Endothelial cell (in vitro differentiated cells): ENCODE measurements around the gene CLDND2. TPM values are rescaled to one million over a fixed set of nuclear protein-coding genes. Genes with fewer than 3 reads are reported as not detected.
A peak's percentile ranks its signal among the peaks of the same experiment; 100 is the strongest.

Experiments used
- DNase-seq: peaks from one replicate; pipeline ENCODE4 v3.0.0; 2021; ENCODE audit warnings: low spot score
- H3K27ac Mint-ChIP-seq: one replicate; pipeline ENCODE4 v1.8.0; 2021; ENCODE audit warnings: mixed read lengths, inconsistent platforms; ENCODE audit not compliant: unreplicated experiment
- H3K27me3 Mint-ChIP-seq: one replicate; pipeline ENCODE4 v1.8.0; 2021; ENCODE audit warnings: mild to moderate bottlenecking, moderate library complexity, mixed read lengths, inconsistent platforms; ENCODE audit not compliant: unreplicated experiment
- H3K36me3 Mint-ChIP-seq: one replicate; pipeline ENCODE4 v1.8.0; 2021; ENCODE audit warnings: mild to moderate bottlenecking, low read depth, mixed read lengths, inconsistent platforms; ENCODE audit not compliant: unreplicated experiment
- H3K4me1 Mint-ChIP-seq: one replicate; pipeline ENCODE4 v1.8.0; 2021; ENCODE audit warnings: mild to moderate bottlenecking, mixed read lengths, inconsistent platforms; ENCODE audit not compliant: unreplicated experiment
- H3K4me3 Mint-ChIP-seq: one replicate; pipeline ENCODE4 v1.8.0; 2021; ENCODE audit warnings: mild to moderate bottlenecking, mixed read lengths, inconsistent platforms; ENCODE audit not compliant: unreplicated experiment
- H3K9me3 Mint-ChIP-seq: one replicate; pipeline ENCODE4 v1.8.0; 2021; ENCODE audit warnings: mixed read lengths, inconsistent platforms; ENCODE audit not compliant: unreplicated experiment
- total RNA-seq: library from RNA; stranded (reverse); fragmentation: NEBNext Ultra II Directional; extraction: Animal tissue kit (Norgen Biotek cat#: 25700); gene quantifications from one replicate; pipeline ENCODE4 v1.2.1, GENCODE V29; 2021; ENCODE audit not compliant: unreplicated experiment
- TF ChIP-seq, protein P1 (sequence below): fragments of 200-600 bp; sonication (generic); IDR thresholded peaks from one replicate; pipeline ENCODE4 v1.5.0; 2021; ENCODE audit warnings: antibody characterized with exemption; ENCODE audit not compliant: unreplicated experiment

Gene CLDND2
- total RNA-seq, 1 donor from 2014 or later = not detected

DNA sequence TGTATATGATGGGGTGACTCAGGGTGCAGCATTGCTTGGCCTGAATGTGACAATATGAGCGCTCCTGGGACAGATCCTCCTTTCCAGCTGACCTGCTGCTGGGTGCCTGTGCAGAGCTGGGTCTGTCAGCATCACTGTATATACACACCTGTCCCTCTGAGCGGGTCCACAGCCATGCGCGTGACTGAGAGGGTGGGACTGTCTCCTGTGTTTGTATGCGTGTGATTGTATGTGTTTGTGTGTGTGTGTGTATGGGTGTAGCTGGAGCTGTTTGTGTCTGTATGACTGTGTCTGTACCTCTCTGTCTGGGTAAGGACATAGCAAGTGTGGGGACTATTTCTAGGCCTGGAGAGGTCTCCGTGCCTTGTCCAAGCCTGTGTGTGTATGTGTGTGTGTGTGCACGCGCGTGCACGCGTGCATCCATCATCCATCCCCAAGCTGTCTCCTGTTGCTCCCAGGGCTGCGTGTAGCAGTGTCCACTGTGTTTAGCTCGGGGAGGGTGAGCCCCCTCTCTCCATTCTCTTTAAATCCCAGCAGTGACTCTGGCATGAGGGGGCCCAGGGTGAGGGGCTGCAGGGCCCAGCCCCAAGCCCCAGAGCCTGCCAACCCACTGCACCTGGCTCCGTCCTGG, 49.0 kb downstream of the CLDND2 start:
- TF ChIP-seq, protein P1, sequence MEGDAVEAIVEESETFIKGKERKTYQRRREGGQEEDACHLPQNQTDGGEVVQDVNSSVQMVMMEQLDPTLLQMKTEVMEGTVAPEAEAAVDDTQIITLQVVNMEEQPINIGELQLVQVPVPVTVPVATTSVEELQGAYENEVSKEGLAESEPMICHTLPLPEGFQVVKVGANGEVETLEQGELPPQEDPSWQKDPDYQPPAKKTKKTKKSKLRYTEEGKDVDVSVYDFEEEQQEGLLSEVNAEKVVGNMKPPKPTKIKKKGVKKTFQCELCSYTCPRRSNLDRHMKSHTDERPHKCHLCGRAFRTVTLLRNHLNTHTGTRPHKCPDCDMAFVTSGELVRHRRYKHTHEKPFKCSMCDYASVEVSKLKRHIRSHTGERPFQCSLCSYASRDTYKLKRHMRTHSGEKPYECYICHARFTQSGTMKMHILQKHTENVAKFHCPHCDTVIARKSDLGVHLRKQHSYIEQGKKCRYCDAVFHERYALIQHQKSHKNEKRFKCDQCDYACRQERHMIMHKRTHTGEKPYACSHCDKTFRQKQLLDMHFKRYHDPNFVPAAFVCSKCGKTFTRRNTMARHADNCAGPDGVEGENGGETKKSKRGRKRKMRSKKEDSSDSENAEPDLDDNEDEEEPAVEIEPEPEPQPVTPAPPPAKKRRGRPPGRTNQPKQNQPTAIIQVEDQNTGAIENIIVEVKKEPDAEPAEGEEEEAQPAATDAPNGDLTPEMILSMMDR = no peak
- Mint-ChIP-seq H3K27ac (no peak overlapping the region), H3K9me3 (peaks cover under 1% of the 10 kb centered on the region), H3K4me3 (no peak overlapping the region), H3K4me1 (peaks cover 2% of the 10 kb centered on the region), H3K27me3 (peaks cover 13% of the 10 kb centered on the region), H3K36me3 (peaks cover 37% of the 10 kb centered on the region)
- DNase-seq = no peak

DNA sequence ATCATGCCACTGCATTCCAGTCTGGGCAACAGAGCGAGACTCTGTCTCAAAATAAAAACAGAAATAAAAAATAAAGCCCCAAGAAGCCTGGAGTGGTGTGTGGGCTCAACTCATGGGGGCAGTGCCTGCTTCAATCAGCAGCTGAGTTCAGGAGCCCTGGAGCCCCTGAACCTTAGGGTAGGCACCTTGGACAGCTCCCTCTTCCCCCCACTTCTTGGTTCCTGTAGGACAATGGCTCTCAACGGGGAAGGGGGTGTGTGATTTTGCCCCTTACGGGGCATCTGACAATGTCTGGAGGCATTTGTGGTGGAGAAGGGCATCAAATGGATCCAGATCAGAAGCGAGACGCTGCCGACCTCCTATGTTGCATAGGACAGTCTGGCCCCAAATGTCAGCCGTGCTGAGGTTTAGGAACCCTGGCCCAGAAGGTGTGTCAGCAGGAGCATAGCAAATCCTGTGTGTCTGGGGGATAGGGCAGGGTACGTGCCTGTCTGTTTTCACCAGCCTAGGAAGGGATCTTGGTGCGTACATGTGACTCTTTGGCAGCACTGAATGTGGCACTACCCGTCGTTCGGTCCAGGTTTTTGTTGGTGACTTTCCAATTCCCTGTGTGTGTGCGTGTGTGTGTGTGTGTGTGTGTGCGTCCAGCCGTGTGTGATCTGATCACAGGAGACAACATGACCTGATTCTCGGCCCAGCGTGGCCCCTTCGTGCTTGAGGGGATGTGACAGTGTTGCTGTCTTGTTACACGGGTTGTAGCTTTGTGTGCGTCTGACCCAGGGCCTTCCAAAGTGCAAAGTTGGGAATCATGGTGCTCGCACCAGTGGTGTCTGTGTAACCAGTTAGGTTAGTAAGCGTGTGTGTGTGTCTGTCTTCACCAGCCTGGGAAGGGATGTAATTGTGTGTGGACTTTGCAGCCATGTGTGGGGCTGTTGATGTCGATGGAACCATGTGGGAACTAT, 49.8 kb downstream of the CLDND2 start:
- no peak overlapping the region for H3K27ac Mint-ChIP-seq
- no peak for DNase-seq
- peaks cover 14% of the 10 kb centered on the region for H3K27me3 Mint-ChIP-seq
- H3K4me1 Mint-ChIP-seq = peaks cover 4% of the 10 kb centered on the region
- peaks cover 36% of the 10 kb centered on the region for H3K36me3 Mint-ChIP-seq
- H3K9me3 Mint-ChIP-seq = peaks cover 4% of the 10 kb centered on the region
- TF ChIP-seq, protein P1 = no peak
- H3K4me3 Mint-ChIP-seq = peak overlapping the region; percentile 31

DNA sequence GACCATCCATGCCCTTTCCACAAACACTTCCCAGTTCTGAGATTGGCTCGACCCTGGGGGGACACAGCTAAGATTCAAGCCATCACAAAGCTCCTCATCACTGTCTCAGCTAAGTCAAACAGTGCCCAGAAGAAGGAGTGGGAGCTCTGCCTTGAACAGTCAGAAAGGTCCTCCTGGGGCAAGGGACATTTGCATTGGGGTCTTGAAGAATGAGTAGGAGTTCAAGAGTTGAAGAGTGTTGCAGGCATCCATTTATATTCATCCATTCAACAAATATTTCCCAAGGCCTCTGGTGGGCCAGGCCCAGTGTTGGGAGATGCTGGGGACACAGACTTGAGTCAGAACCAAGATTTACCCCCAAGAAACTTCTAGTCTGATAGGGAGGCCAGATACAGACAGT, 50.8 kb downstream of the CLDND2 start:
- DNase-seq = no peak
- peaks cover 35% of the 10 kb centered on the region for H3K36me3 Mint-ChIP-seq
- H3K9me3 Mint-ChIP-seq = peaks cover 4% of the 10 kb centered on the region
- H3K4me1 Mint-ChIP-seq = peaks cover 9% of the 10 kb centered on the region
- H3K4me3 Mint-ChIP-seq = no peak overlapping the region
- TF ChIP-seq, protein P1 = no peak
- H3K27ac Mint-ChIP-seq = no peak overlapping the region
- H3K27me3 Mint-ChIP-seq = peaks cover 17% of the 10 kb centered on the region

DNA sequence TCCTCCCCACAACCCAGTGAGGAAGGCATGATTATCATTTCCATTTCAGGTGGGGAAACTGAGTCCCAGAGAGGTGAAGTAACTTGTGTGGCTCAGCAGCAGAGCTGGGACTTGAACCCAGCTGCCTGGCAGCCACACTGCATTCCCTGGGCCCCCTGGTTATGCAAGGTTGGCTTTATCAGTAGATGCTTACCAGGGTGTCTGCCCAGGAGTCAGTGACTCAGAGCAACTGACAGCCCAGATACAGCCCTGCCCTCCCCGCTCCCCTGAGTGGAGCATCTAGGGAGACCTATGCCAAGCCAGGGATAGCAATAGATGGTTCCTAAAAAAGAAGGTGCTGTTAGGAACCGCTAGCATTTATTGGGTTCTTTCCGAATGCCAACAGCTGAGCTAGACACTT, 51.4 kb downstream of the CLDND2 start:
- H3K4me3 Mint-ChIP-seq = no peak overlapping the region
- peaks cover 4% of the 10 kb centered on the region for H3K9me3 Mint-ChIP-seq
- no peak overlapping the region for H3K27ac Mint-ChIP-seq
- H3K27me3 Mint-ChIP-seq = peaks cover 17% of the 10 kb centered on the region
- H3K36me3 Mint-ChIP-seq = peaks cover 29% of the 10 kb centered on the region
- DNase-seq = no peak
- H3K4me1 Mint-ChIP-seq = peaks cover 11% of the 10 kb centered on the region
- TF ChIP-seq, protein P1 = no peak

Other genes with a start within 250 kb of the CLDND2 start
- gene SIGLEC9, start 244.1 kb downstream of the CLDND2 start, total RNA-seq = 0.82 TPM
- not detected for gene SIGLEC7, start 226.7 kb downstream of the CLDND2 start, total RNA-seq
- gene CD33, start 143.9 kb downstream of the CLDND2 start, total RNA-seq = 21.7 TPM
- gene SIGLECL1, start 117.9 kb downstream of the CLDND2 start, total RNA-seq = 2.8 TPM
- 114 TPM for gene IGLON5, start 57.4 kb downstream of the CLDND2 start, total RNA-seq
- 5.9 TPM for gene VSIG10L, start 26.9 kb downstream of the CLDND2 start, total RNA-seq
- gene ETFB, start 2.6 kb downstream of the CLDND2 start, total RNA-seq = 55.1 TPM
- gene NKG7, start 3.7 kb upstream of the CLDND2 start, total RNA-seq = not detected
- not detected for gene LIM2, start 19.0 kb upstream of the CLDND2 start, total RNA-seq
- gene C19orf84, start 21.6 kb upstream of the CLDND2 start, total RNA-seq = 0.21 TPM
- not detected for gene SIGLEC10, start 48.6 kb upstream of the CLDND2 start, total RNA-seq
- not detected for gene SIGLEC8, start 89.5 kb upstream of the CLDND2 start, total RNA-seq
- gene CEACAM18, start 109.5 kb upstream of the CLDND2 start, total RNA-seq = not detected
- gene SIGLEC12, start 132.8 kb upstream of the CLDND2 start, total RNA-seq = not detected
- not detected for gene SIGLEC6, start 162.7 kb upstream of the CLDND2 start, total RNA-seq
- 18.3 TPM for gene ZNF175, start 202.3 kb upstream of the CLDND2 start, total RNA-seq